Adrenal gland (tissue), 12 donors: ENCODE results near the gene LMTK2. TPM values are rescaled to one million over a fixed set of nuclear protein-coding genes. Genes with fewer than 3 reads are reported as not detected.

Experiments
- DNase-seq, 7 donors: peaks; one replicate each; pipeline ENCODE4 v3.0.0-alpha.2; 2019 to 2020
- H3K27ac ChIP-seq, 5 donors: fragments of 200-600 bp; sonication (generic) in 4 of 5; 1 replicate in 3 of 5; 2 replicates in 2 of 5; pipeline versions ENCODE4 v1.5.1 to v1.8.0; 2016 to 2020; ENCODE audit warnings: mild to moderate bottlenecking in 1 of 5
- H3K27me3 ChIP-seq: fragments of 200-600 bp; 2 replicates; pipeline ENCODE4 v1.8.0; 2021
- H3K36me3 ChIP-seq, 2 donors: fragments of 200-600 bp; replicated peaks in 1 of 2; 1 replicate in 1 of 2; 2 replicates in 1 of 2; pipeline versions ENCODE4 v1.5.1 to v1.8.0; 2018 to 2022
- H3K4me1 ChIP-seq, 2 donors: fragments of 200-600 bp; replicated peaks in 1 of 2; 1 replicate in 1 of 2; 2 replicates in 1 of 2; pipeline versions ENCODE4 v1.5.1 to v1.8.0; 2018 to 2021
- H3K4me3 ChIP-seq, 4 donors: fragments of 200-600 bp; sonication (generic) in 3 of 4; one replicate each; pipeline ENCODE4 v1.5.1; 2016 to 2018
- H3K9me3 ChIP-seq, 3 donors: fragments of 200-600 bp; sonication (generic) in 1 of 3; replicated peaks in 1 of 3; 1 replicate in 2 of 3; 2 replicates in 1 of 3; pipeline versions ENCODE4 v1.5.1 to v1.8.0; 2016 to 2021
- CTCF ChIP-seq, 6 experiments: fragments of 450-650 bp in 4 of 6; fragments of 200-600 bp in 2 of 6; sonication (generic) in 1 of 6; IDR thresholded peaks; 1 replicate in 5 of 6; 2 replicates in 1 of 6; pipeline versions ENCODE4 v1.5.1 to v1.8.0; 2016 to 2021; ENCODE audit warnings: antibody characterized with exemption in 6 of 6, mild to moderate bottlenecking in 2 of 6, moderate library complexity in 1 of 6
- POLR2A ChIP-seq, 2 donors: fragments of 450-650 bp; IDR thresholded peaks; one replicate each; pipeline ENCODE4 v1.6.1; 2017; ENCODE audit warnings: antibody characterized with exemption in 2 of 2, mild to moderate bottlenecking in 2 of 2, moderate library complexity in 1 of 2
- WGBS, 4 donors: extraction: QIAGEN DNeasy Blood & Tissue Kit in 2 of 4; methylation state at CpG; one replicate each; pipeline versions ENCODE4 v1.1.5 to v1.1.7; 2013 to 2017; 5-methylcytosine and 5-hydroxymethylcytosine counted together
- intact Hi-C, 2 donors: fragments of 100-400 bp; cut with DNase I; formaldehyde crosslinking; loops; one replicate each; pipeline versions ENCODE4 v1.14.1 to v1.15.0; 2022 to 2023
- polyA plus RNA-seq, 3 donors: library from polyadenylated mRNA; stranded (reverse); fragments of 200-250 nt in 2 of 3; fragments of 350-450 nt in 1 of 3; fragmentation: Illumina TruSeq in 1 of 3; extraction: RNeasy Lipid Tissue Mini Kit (QIAGEN cat#74804) in 1 of 3; gene quantifications; one replicate each; pipeline ENCODE4 v1.2.3, GENCODE V29; 2013 to 2014
- total RNA-seq, 9 donors: library from RNA; depleted of rRNA in 4 of 9; stranded (reverse); fragments of >200 nt in 4 of 9; fragments of 120-200 nt in 1 of 9; fragmentation: NEBNext Ultra II Directional in 1 of 9; extraction: Animal tissue kit (Norgen Biotek cat#: 25700) in 1 of 9; gene quantifications; one replicate each; pipeline versions ENCODE4 v1.1.0 to v1.2.4, GENCODE V29; 2013 to 2023
- donor health status: healthy with polysubstance abuse.
- donor health status: Bipolar disorder and iron deficiency.
- donor health status: DM: yes; HTN: yes; CAD: no.
- donor health status: DM: no; HTN: no; CAD: no.
- donor health status: DM: no; HTN: no; CAD: no.
- donor health status: DM: yes; HTN: yes; CAD: no.

Gene LMTK2
- total and polyA plus RNA-seq, 12 donors: 3.4 to 36.2 (median 22.4) TPM

GRCh38 chr7:98177553-98177952 is 70.9 kb downstream of the LMTK2 start:
- Histone ChIP-seq H3K9me3 (no peaks in the 10 kb centered on the region), H3K27me3 (no peaks in the 10 kb centered on the region), H3K27ac (no peak overlapping the region), H3K4me3 (no peak overlapping the region), H3K4me1 (peaks cover 0 to 5% of the 10 kb centered on the region in 2 donors), H3K36me3 (peaks cover 0 to 13% of the 10 kb centered on the region in 2 donors)
- 83 to 89% (median 87%) methylated on average over 6 of the region's 6 CpGs for WGBS, 4 donors
- DNase-seq: no peak
- TF ChIP-seq CTCF (IDR thresholded peaks at IDR 0.05) (no peak), POLR2A (IDR thresholded peaks at IDR 0.05) (no peak)
- intact Hi-C loops: no loop called here

GRCh38 chr7:98178321-98178720 is 71.7 kb downstream of the LMTK2 start:
- intact Hi-C loops: no loop called here
- Histone ChIP-seq H3K27me3 (no peaks in the 10 kb centered on the region), H3K9me3 (no peaks in the 10 kb centered on the region), H3K4me3 (no peak overlapping the region), H3K4me1 (peaks cover 0 to 5% of the 10 kb centered on the region in 2 donors), H3K36me3 (peaks cover 0 to 6% of the 10 kb centered on the region in 2 donors), H3K27ac (no peak overlapping the region)
- no peak for DNase-seq
- 86 to 95% (median 91%) methylated on average over 16 of the region's 16 CpGs for WGBS, 4 donors
- no peak for TF ChIP-seq CTCF (IDR thresholded peaks at IDR 0.05)
- no peak for TF ChIP-seq POLR2A (IDR thresholded peaks at IDR 0.05)

GRCh38 chr7:98178762-98179490 is 72.3 kb downstream of the LMTK2 start:
- intact Hi-C loops: no loop called here
- Histone ChIP-seq H3K4me1 (peaks cover 0 to 5% of the 10 kb centered on the region in 2 donors), H3K27me3 (no peaks in the 10 kb centered on the region), H3K4me3 (no peak overlapping the region), H3K9me3 (no peaks in the 10 kb centered on the region), H3K27ac (no peak overlapping the region), H3K36me3 (peaks cover 0 to 6% of the 10 kb centered on the region in 2 donors)
- WGBS, 4 donors: 89 to 94% (median 90%) methylated on average over 10 of the region's 10 CpGs
- TF ChIP-seq CTCF (IDR thresholded peaks at IDR 0.05) (no peak), POLR2A (IDR thresholded peaks at IDR 0.05) (no peak)
- no peak for DNase-seq

GRCh38 chr7:98180751-98181150 is 74.1 kb downstream of the LMTK2 start:
- Histone ChIP-seq H3K9me3 (no peaks in the 10 kb centered on the region), H3K4me3 (no peak overlapping the region), H3K4me1 (no peaks in the 10 kb centered on the region), H3K27ac (no peak overlapping the region), H3K36me3 (no peaks in the 10 kb centered on the region), H3K27me3 (no peaks in the 10 kb centered on the region)
- intact Hi-C loops: no loop called here
- WGBS, 4 donors: 93 to 97% (median 93%) methylated on average over 8 of the region's 8 CpGs
- DNase-seq: no peak
- TF ChIP-seq CTCF (IDR thresholded peaks at IDR 0.05) (no peak), POLR2A (IDR thresholded peaks at IDR 0.05) (no peak)
